Ammon's horn (tissue), 1 donor: ENCODE data around the gene ULK1.
A peak's percentile ranks its signal among the peaks of the same experiment; 100 is the strongest.

ENCODE experiments used
- DNase-seq: peaks from one replicate; pipeline ENCODE4 v3.0.0-alpha.2; 2016; ENCODE audit warnings: low spot score

The ULK1 gene

DNA sequence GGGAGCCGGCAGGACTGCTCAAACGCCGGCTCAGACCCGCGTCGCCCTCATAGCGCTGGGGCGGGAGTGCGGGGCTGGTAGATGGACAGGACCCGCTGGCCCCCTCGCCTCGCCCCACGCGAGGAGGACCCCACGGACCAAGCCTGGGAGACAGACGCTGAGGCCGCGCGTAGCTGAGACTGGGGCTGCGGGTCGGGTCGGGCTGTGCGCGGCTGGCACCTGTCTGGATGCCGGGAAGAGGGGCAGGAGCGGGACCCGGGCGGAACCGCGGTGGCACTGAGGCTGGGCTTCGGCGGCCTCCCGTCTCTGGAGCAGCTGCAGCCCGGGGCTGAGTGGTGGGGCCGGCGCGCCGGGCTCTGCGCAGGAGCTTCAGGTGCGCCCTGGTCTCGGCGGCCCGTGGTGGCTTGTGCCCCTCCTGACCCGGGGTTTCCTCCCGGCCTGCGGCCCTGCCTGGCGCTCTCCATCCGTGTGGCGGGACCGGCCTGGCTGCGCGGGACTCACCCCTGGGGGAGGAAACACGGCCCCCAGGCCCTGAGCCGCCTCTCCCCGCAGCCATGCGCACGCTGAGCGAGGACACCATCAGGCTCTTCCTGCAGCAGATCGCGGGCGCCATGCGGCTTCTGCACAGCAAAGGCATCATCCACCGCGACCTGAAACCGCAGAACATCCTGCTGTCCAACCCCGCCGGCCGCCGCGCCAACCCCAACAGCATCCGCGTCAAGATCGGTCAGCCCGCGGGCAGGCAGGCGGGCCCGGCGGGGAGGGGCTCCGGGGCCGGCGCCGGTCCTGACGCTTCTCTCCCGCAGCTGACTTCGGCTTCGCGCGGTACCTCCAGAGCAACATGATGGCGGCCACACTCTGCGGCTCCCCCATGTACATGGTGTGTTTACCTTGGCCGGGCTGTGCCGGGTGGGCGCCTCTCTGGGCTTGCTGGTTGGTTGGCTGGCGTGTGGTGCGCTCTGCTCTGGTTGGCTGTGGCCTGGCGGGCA lies 14.0 kb downstream of the ULK1 start:
- DNase-seq = no peak

- no peak for DNase-seq
Measured at GRCh38 chr12:131909081-131909751, 14.8 kb downstream of the ULK1 start.

DNA sequence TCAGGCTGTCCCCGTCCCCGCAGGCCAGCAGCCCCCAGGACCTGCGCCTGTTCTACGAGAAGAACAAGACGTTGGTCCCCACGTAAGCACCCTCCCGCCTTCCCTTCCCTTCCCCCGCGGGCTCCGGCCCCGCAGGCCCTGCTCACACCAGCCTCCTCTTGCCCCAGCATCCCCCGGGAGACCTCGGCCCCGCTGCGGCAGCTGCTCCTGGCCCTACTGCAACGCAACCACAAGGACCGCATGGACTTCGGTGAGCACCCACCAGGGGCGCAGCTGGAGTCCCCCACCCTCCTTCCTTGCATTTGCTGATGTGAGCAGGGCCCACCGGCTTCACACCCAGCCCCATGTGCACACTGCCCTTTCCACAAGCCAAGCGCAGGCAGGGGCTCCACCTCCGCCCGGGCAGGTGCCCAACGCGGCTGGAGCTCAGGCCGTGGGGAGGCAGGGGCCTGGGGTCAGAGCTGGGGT lies 15.4 kb downstream of the ULK1 start:
- no peak for DNase-seq

DNA sequence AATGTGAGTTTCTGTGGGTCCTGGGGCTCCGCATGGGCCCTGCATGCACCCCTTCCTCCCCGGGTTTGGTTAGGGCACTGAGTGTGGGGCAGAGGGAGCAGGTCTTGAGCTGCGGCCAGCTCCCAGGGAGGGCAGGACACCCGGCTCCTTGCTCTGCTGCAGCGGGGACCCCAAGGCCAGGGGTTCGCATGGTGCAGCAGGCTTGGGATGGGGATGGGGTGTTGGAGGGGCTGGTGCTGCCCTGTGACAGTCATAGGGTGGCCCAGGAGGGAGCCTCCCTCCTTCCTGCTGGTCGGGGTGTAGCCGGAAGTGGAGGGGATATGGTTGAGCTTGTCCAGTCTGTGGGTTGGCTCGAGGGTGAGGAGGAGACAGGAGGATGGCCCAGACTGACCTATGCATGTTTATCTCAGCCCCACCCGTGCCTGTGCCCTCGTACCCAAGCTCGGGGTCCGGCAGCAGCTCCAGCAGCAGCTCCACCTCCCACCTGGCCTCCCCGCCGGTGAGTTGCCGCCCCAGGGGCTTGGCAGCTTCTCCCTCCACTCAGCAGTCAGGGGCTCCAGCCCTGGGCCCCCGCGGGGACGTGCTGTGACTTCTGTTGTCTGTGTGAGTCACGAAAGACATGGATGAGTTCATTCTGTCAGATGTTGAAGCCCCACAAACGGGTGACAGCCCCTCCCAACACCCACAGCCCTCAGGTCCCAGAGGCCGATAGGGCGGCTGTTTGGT lies 16.0 kb downstream of the ULK1 start:
- no peak for DNase-seq

DNA sequence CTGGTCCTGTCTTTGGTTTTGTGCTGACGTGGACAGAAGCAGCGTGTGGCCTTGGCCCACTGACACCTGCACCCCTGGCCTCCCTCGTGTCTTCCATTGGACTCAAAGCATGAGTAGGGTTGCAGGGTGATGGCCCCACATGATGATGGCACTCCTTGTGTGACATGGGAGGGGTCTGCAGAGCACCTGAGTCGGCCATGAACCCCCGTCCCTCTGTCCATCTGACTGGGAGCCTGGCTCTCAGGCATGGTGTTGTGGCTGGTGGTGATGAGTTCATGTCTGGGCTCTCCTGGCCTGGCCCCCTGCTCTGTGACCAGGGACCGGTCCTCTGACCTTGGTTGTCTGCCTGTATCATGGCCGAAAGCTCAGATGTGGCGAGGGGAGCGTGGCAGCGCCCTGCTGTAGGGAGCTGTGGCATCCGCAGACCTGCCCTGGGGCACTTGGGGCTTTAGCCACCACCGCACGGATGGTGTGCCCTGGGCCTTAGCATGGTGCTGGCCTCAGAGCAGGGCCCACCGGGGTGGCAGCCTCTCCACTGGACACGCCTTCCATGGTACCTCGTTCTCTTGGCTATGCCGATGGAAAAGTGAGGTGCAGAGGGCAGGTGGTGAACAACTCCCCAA lies 16.7 kb downstream of the ULK1 start:
- DNase-seq = no peak

DNA sequence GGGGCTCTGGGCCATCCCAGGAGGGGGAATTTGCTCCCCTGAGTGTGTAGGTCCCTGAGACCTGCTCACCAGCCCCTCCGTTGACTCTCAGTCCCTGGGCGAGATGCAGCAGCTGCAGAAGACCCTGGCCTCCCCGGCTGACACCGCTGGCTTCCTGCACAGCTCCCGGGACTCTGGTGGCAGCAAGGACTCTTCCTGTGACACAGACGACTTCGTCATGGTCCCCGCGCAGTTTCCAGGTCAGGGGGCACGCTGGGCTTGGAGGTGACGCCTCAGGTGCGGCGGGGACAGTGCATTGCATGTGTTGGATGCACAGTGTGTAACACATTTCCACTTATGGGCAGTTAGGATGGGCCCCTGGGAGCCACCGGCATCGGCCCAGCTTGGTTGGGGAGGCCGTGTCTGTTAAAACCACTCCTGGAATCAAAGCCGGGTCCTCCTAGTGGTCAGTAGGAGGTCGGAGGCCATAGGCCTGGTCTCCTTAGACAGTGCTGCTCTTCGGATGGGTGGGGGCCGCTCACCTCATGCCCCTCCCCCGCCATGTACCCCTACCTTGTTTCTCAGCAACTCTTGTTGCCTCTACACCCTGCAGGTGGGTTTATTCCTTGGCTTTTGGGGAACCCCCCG lies 17.5 kb downstream of the ULK1 start:
- no peak for DNase-seq

DNA sequence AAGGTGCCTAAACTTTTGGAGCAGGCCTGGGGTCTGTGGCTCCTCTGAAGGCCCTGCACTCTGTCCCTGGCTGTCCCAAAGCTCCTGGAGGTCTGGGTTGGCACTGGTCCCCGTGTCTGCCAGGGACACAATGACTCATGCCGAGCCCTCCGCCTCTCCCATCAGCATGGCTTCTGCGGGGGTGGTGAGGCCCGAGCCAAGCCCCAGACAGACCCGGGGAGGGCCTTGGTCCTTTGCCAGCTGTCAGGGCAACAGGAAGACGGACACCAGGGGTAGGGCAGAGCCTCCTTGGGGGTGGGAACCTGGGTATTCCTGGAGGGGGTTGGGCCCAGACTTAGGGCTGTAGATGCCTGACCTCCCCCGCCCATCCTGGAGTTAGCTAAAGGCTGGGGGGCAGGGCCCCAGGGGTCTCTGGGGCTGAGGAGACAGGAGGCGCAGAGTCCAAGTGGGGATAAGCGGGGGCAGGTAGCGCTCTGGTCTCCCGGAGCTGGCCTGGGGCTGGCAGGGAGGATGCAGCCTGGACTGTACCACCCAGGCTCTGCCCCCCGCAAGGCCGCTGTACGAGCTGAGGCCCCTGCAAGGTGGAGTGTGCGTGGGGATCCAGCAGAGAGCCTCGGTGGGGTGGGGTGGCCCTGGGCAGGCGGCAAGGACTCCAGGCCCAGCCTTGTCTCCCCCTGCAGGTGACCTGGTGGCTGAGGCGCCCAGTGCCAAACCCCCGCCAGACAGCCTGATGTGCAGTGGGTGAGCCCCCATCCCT lies 18.3 kb downstream of the ULK1 start:
- peak; percentile 62 for DNase-seq

DNA sequence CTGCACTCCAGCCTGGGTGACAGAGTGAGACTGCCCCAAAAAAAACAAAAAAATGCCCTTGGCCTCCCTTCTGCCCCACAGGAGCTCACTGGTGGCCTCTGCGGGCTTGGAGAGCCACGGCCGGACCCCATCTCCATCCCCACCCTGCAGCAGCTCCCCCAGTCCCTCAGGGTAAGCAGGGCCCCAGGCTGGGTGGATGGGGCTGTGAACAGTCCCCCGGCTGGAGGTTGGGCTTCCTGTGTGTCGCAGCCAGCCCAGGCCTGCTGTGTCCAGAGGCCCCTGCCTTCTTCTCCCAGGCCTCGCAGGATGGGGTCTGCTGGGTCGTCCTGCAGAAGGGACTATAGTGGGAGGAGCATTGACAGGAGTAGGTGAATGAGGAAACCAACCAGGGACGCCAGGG lies 19.2 kb downstream of the ULK1 start:
- DNase-seq = no peak

GRCh38 chr12:131914179-131914702 lies 19.8 kb downstream of the ULK1 start:
- no peak for DNase-seq

GRCh38 chr12:131915000-131915689 lies 20.7 kb downstream of the ULK1 start:
- DNase-seq = no peak

DNA sequence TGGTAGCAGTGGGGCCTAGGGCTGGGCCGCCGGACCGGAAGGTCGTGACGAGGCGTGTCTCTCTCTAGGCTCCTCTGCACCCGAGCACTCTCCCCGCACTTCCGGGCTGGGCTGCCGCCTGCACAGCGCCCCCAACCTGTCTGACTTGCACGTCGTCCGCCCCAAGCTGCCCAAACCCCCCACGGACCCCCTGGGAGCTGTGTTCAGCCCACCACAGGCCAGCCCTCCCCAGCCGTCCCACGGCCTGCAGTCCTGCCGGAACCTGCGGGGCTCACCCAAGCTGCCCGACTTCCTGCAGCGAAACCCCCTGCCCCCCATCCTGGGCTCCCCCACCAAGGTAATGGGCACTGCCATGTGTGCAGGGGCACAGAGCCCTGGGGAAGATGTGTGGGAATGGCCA lies 21.4 kb downstream of the ULK1 start:
- DNase-seq = no peak

- no peak for DNase-seq
Measured at GRCh38 chr12:131916306-131917138, 22.1 kb downstream of the ULK1 start.

DNA sequence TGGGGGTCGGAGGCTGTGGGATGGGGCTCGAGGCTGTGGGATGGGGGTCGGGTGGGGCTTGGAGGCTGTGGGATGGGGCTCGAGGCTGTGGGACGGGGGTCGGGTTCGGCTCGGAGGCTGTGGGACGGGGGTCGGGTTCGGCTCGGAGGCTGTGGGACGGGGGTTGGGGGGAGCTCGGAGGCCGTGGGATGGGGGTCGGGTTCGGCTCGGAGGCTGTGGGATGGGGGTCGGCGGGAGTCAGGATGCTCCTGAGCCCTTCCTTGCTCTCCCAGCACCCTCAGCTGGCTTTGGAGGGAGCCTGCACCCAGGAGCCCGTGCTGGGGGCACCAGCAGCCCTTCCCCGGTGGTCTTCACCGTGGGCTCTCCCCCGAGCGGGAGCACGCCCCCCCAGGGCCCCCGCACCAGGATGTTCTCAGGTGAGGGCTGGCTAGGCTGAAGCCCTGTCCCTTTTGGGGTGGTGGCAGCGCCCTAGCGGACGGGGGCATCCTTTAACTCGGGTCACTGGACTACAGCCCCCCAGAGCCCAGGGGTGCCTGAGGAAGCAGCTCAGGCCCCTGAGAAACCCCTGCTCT lies 22.8 kb downstream of the ULK1 start:
- DNase-seq = no peak

- no peak for DNase-seq
Measured at GRCh38 chr12:131917711-131918306, 23.4 kb downstream of the ULK1 start.

DNA sequence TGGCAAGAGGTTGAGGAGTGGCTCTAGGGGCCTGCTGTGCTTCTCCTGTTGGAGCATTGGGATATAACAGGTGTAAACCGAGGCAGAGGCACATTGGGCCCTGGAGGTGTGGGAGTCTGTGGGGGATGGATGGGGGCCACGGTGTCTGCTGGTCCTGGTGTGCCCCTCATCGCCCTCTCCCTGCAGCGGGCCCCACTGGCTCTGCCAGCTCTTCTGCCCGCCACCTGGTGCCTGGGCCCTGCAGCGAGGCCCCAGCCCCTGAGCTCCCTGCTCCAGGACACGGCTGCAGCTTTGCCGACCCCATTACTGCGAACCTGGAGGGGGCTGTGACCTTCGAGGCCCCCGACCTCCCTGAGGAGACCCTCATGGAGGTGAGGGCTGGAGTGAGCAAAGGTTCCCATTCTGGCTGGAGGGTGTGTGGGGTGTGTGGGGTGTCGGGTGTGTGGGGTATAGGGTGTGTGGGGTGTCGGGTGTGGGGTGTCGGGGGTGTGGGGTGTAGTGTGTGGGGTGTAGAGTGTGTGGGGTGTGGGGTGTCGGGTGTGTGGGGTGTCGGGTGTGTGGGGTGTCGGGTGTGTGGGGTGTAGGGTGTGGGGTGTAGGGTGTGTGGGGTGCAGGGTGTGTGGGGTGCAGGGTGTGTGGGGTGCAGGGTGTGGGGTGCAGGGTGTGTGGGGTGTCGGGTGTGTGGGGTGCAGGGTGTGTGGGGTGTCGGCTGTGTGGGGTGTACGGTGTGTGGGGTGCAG lies 24.1 kb downstream of the ULK1 start:
- no peak for DNase-seq

DNA sequence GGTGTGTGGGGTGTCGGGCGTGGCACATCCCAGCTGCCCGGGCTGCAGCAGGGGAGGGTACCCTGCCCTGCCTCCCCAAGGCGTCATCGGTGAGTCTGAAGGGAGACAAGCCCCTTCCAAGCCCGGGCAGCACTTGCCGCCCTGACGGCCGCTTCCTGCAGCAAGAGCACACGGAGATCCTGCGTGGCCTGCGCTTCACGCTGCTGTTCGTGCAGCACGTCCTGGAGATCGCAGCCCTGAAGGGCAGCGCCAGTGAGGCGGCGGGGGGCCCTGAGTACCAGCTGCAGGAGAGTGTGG lies 24.6 kb downstream of the ULK1 start:
- DNase-seq = no peak

DNA sequence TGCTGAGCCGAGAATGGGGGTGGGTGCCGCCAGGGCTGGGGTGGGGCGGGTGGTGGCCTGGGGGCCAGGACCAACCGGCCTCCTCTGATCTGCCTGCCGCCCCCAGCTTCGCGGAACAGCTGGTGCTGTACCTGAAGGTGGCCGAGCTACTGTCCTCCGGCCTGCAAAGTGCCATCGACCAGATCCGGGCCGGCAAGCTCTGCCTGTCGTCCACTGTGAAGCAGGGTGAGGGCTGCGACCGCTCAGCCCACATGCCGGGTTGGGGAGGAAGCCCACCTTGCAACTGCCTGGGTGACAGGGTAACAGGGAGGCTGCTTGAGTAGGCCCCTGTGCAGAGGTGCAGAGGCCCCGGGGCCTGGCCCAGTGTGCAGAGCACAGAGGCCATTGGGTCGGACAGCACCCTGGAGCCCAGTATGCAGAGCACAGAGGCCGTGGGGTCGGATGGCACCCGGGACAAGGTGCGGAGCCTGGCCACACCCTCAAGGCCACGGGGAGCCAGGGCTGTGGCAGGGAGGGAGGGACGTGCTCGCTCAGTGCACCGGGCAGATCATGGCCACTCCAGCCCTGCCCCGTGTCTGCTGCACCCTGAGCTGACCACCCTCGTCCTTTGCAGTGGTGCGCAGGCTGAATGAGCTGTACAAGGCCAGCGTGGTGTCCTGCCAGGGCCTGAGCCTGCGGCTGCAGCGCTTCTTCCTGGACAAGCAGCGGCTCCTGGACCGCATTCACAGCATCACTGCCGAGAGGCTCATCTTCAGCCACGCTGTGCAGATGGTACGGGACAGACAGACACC lies 25.1 kb downstream of the ULK1 start:
- DNase-seq = no peak
